Measurements from ENCODE around the gene SYNPO2. TPM values are rescaled to one million over a fixed set of nuclear protein-coding genes. Genes with fewer than 3 reads are reported as not detected.

Gene SYNPO2
- total and polyA plus RNA-seq, 2 of the 13 experiments (the other 11 are each of a cell fraction or from before 2014, with no cell fraction given): not detected

DNA sequence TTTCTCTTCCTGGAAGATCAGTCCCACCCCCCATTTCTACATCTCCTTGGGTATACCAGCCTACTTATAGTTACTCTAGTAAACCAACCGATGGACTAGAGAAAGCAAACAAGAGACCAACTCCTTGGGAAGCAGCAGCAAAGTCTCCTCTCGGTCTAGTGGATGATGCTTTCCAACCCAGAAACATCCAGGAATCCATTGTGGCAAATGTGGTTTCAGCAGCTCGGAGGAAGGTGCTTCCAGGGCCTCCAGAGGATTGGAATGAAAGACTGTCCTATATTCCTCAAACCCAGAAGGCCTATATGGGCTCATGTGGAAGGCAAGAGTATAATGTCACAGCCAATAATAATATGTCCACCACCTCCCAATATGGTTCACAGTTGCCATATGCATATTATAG lies 168.8 kb downstream of the SYNPO2 start:
- H2AFZ ChIP-seq (ENCODE audit: low read length): no peak overlapping the region
- CTCF ChIA-PET (ENCODE audit: low intra/inter-chr PET ratio, low total read pairs): no interaction called here

More for the DNA sequence above, 168.8 kb downstream of the SYNPO2 start:
- no peak for FAIRE-seq
- H3K27me3 ChIP-seq (ENCODE audit: control insufficient read depth in 1 of 2, insufficient read depth in 2 of 2, low read length in 2 of 2): no peaks in the 10 kb centered on the region
- no peak for DNase-seq (ENCODE audit: low spot score)
- no peak overlapping the region for H3K4me3 ChIP-seq (replicated peaks in 1 of 3; ENCODE audit: insufficient read depth in 1 of 3, low read depth in 2 of 3, low read length in 3 of 3)
- intact Hi-C loops (cut with micrococcal nuclease; ENCODE audit: unreplicated experiment) (no loop called here), in situ Hi-C loops (cut with HindIII; ENCODE audit: extremely low pct_ligation_motif_present, low pct_unique_long_range_greater_than_20kb) (no loop called here)
- BruUV-seq (replicated peaks): no TSS peak
- ATAC-seq: no peak
- no peaks in the 10 kb centered on the region for H3K4me1 ChIP-seq (ENCODE audit: insufficient read depth, low read length)
- no peaks in the 10 kb centered on the region for H3K36me3 ChIP-seq (replicated peaks in 1 of 2; ENCODE audit: control insufficient read depth in 1 of 2, insufficient read depth in 2 of 2, low read length in 2 of 2)
- TF ChIP-seq, protein P1, sequence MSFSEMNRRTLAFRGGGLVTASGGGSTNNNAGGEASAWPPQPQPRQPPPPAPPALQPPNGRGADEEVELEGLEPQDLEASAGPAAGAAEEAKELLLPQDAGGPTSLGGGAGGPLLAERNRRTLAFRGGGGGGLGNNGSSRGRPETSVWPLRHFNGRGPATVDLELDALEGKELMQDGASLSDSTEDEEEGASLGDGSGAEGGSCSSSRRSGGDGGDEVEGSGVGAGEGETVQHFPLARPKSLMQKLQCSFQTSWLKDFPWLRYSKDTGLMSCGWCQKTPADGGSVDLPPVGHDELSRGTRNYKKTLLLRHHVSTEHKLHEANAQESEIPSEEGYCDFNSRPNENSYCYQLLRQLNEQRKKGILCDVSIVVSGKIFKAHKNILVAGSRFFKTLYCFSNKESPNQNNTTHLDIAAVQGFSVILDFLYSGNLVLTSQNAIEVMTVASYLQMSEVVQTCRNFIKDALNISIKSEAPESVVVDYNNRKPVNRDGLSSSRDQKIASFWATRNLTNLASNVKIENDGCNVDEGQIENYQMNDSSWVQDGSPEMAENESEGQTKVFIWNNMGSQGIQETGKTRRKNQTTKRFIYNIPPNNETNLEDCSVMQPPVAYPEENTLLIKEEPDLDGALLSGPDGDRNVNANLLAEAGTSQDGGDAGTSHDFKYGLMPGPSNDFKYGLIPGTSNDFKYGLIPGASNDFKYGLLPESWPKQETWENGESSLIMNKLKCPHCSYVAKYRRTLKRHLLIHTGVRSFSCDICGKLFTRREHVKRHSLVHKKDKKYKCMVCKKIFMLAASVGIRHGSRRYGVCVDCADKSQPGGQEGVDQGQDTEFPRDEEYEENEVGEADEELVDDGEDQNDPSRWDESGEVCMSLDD (CRISPR knock-in tag; IDR thresholded peaks at IDR 0.05; ENCODE audit: borderline replicate concordance): no peak
- TF ChIP-seq, protein P2, sequence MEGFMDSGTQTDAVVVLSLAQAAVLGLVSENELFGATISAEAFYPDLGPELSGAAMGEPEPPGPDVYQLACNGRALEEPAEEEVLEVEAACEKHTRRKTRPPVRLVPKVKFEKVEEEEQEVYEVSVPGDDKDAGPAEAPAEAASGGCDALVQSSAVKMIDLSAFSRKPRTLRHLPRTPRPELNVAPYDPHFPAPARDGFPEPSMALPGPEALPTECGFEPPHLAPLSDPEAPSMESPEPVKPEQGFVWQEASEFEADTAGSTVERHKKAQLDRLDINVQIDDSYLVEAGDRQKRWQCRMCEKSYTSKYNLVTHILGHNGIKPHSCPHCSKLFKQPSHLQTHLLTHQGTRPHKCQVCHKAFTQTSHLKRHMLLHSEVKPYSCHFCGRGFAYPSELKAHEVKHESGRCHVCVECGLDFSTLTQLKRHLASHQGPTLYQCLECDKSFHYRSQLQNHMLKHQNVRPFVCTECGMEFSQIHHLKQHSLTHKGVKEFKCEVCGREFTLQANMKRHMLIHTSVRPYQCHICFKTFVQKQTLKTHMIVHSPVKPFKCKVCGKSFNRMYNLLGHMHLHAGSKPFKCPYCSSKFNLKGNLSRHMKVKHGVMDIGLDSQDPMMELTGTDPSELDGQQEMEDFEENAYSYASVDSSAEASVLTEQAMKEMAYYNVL (CRISPR knock-in tag; IDR thresholded peaks at IDR 0.05; ENCODE audit: borderline replicate concordance): no peak
- TF ChIP-seq PHF21A (CRISPR knock-in tag; IDR thresholded peaks at IDR 0.05): no peak
- no peak for TF ChIP-seq ZMYM2 (CRISPR knock-in tag; IDR thresholded peaks at IDR 0.05)
- no peak for TF ChIP-seq JARID2 (CRISPR knock-in tag; IDR thresholded peaks at IDR 0.05; ENCODE audit: insufficient replicate concordance)
- no peak for TF ChIP-seq SMC3 (IDR thresholded peaks at IDR 0.05; ENCODE audit: low read length)
- no peak for TF ChIP-seq GTF2F1 (IDR thresholded peaks at IDR 0.05; ENCODE audit: low read length)
- no peak for TF ChIP-seq ZNF816 (CRISPR knock-in tag; IDR thresholded peaks at IDR 0.05; ENCODE audit: borderline replicate concordance)
- no peak for TF ChIP-seq ZNF747 (CRISPR knock-in tag; IDR thresholded peaks at IDR 0.05; ENCODE audit: borderline replicate concordance)
- TF ChIP-seq, protein P3, sequence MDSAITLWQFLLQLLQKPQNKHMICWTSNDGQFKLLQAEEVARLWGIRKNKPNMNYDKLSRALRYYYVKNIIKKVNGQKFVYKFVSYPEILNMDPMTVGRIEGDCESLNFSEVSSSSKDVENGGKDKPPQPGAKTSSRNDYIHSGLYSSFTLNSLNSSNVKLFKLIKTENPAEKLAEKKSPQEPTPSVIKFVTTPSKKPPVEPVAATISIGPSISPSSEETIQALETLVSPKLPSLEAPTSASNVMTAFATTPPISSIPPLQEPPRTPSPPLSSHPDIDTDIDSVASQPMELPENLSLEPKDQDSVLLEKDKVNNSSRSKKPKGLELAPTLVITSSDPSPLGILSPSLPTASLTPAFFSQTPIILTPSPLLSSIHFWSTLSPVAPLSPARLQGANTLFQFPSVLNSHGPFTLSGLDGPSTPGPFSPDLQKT (CRISPR knock-in tag; IDR thresholded peaks at IDR 0.05; ENCODE audit: borderline replicate concordance): no peak
- no peak for TF ChIP-seq ZNF430 (CRISPR knock-in tag; IDR thresholded peaks at IDR 0.05)
- TF ChIP-seq, protein P4, sequence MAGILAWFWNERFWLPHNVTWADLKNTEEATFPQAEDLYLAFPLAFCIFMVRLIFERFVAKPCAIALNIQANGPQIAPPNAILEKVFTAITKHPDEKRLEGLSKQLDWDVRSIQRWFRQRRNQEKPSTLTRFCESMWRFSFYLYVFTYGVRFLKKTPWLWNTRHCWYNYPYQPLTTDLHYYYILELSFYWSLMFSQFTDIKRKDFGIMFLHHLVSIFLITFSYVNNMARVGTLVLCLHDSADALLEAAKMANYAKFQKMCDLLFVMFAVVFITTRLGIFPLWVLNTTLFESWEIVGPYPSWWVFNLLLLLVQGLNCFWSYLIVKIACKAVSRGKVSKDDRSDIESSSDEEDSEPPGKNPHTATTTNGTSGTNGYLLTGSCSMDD (CRISPR knock-in tag; IDR thresholded peaks at IDR 0.05): no peak
- TF ChIP-seq CAMTA2 (CRISPR knock-in tag; IDR thresholded peaks at IDR 0.05; ENCODE audit: borderline replicate concordance): no peak
- TF ChIP-seq NR1H2 (CRISPR knock-in tag; IDR thresholded peaks at IDR 0.05; ENCODE audit: borderline replicate concordance, low read depth): no peak
- TF ChIP-seq ZNF235 (CRISPR knock-in tag; IDR thresholded peaks at IDR 0.05; ENCODE audit: borderline replicate concordance): no peak
- TF ChIP-seq AHR (CRISPR knock-in tag; IDR thresholded peaks at IDR 0.05): no peak
- H3K9ac ChIP-seq (ENCODE audit: insufficient read depth, low read depth, low read length): no peak overlapping the region
- POLR2A ChIA-PET: no interaction called here
- H3K79me2 ChIP-seq (ENCODE audit: insufficient read depth, low read length): no peaks in the 10 kb centered on the region
- H4K20me1 ChIP-seq (ENCODE audit: insufficient read depth, low read length): no peaks in the 10 kb centered on the region
- H3K9me3 ChIP-seq (ENCODE audit: low read length): no peaks in the 10 kb centered on the region
- no peak overlapping the region for H3K27ac ChIP-seq (ENCODE audit: extremely low read length, insufficient read depth, low read length)
- whole genome bisulfite sequencing (ENCODE audit: low lambda C conversion rate): 24% methylated on average over 3 of the region's 3 CpGs
- no peak overlapping the region for H3K4me2 ChIP-seq (ENCODE audit: low read depth, low read length)

Data from HepG2 (cell line).